OCI-LY7 (cell line): ENCODE measurements around the gene SLC8A1.

ENCODE experiments used
- CTCF ChIP-seq: fragments of 200-600 bp; sonication (generic); conservative IDR thresholded peaks from 2 replicates; pipeline ENCODE4 v1.5.1; 2014; ENCODE audit warnings: mild to moderate bottlenecking, antibody characterized with exemption, low read length, moderate library complexity, mixed read lengths
- EZH2phosphoT487 ChIP-seq: fragments of 200-600 bp; sonication (generic); IDR thresholded peaks from 2 replicates; pipeline ENCODE4 v1.6.1; 2018; ENCODE audit warnings: low read depth, borderline replicate concordance, mild to moderate bottlenecking, mixed run types, antibody characterized with exemption, low read length, moderate library complexity, mixed read lengths

- TF ChIP-seq CTCF (no peak), EZH2phosphoT487 (no peak)
Measured at GRCh38 chr2:40274270-40274669, 177.6 kb downstream of the SLC8A1 start.
